Measurements from ENCODE around the gene BLNK.

BLNK gene

DNA sequence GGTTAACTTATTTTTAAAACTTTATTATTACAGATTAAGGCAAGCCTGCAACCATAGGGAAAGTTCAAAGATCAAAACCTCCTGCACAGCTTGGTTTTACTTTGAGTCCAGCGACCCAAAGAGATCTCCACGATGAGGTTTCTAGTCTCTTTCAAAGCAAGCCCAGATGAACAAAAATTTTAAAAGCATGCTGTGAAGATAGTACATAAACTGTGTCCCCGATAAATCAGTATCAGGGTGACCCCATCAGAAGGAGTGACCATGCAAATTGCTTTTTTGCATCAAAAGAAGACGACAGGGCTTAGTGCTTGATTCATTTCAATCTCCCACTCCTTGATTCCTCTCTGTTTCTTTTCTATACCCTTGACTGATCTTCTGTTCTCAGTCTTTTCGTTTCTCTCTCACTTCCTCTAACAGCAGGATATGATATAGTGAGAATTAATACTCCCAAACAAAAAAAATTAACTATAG is 16.8 kb upstream of the BLNK start:
- H3K4me3 ChIP-seq (ENCODE audit: low read depth, low read length), result peak overlapping the region; percentile 4
- TF ChIP-seq, protein P1, sequence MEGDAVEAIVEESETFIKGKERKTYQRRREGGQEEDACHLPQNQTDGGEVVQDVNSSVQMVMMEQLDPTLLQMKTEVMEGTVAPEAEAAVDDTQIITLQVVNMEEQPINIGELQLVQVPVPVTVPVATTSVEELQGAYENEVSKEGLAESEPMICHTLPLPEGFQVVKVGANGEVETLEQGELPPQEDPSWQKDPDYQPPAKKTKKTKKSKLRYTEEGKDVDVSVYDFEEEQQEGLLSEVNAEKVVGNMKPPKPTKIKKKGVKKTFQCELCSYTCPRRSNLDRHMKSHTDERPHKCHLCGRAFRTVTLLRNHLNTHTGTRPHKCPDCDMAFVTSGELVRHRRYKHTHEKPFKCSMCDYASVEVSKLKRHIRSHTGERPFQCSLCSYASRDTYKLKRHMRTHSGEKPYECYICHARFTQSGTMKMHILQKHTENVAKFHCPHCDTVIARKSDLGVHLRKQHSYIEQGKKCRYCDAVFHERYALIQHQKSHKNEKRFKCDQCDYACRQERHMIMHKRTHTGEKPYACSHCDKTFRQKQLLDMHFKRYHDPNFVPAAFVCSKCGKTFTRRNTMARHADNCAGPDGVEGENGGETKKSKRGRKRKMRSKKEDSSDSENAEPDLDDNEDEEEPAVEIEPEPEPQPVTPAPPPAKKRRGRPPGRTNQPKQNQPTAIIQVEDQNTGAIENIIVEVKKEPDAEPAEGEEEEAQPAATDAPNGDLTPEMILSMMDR (IDR thresholded peaks at IDR 0.05; ENCODE audit: low read depth, low read length, missing control alignments), result no peak
- peak; percentile 79 for DNase-seq (ENCODE audit: low read depth)

DNA sequence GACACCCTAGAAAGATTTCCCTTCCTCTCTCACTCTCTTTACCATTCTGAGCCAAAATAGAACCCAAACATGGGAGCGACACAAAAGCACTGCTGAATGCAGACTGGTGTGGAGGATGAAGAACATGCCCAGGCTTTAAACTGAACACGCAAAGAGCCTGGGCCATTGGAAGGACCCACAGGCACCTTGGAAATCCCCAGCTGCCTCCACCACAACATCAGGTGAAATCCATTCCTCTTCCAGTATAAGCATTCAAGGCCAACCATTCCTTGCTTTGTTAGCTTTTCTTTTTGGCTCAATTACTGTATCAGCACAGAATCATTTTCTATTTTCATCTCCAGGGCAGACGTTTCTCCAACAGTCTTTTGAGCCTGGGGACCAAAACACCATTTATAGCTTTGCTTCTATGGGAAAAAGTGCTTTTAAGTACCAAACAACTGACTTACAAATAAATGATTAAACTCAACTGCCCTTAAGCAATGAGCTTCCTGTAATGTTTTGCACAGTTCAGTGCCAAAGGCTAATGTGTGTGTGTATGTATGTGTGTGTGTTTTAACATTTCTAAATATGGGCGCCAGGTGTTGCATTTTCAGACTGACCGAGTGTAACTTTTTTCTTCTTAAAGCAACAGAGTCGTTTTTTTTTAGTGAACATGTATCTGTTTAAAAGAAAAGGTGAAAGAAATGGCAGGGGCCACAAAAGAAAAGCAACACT is 16.2 kb upstream of the BLNK start:
- DNase-seq (ENCODE audit: low read depth), result peak; percentile 87
- peak overlapping the region; percentile 39 for H3K4me3 ChIP-seq (ENCODE audit: low read depth, low read length)
- TF ChIP-seq, protein P1 (IDR thresholded peaks at IDR 0.05; ENCODE audit: low read depth, low read length, missing control alignments), result no peak

DNA sequence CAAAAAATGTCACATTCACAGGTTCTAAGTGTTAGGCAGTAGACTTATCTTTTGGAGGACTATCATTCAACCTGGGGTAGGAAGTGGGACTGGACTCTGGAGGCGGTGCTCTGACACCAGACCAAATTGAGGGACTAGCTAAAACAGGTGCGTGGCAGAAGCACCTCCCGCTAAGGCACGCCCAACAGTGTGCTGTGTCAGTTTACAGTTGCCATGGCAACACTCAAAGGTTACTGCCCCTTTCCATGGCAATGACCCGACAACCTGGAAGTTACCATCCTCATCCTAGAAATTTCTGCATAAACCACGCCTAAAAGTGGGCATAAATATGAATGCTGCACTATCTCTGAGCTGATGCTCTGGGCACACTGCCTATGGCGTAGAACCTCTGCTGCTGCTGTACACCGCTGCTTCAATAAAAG is 14.0 kb upstream of the BLNK start:
- no peak for DNase-seq (ENCODE audit: low read depth)
- no peak overlapping the region for H3K4me3 ChIP-seq (ENCODE audit: low read depth, low read length)
- TF ChIP-seq, protein P1 (IDR thresholded peaks at IDR 0.05; ENCODE audit: low read depth, low read length, missing control alignments), result no peak

DNA sequence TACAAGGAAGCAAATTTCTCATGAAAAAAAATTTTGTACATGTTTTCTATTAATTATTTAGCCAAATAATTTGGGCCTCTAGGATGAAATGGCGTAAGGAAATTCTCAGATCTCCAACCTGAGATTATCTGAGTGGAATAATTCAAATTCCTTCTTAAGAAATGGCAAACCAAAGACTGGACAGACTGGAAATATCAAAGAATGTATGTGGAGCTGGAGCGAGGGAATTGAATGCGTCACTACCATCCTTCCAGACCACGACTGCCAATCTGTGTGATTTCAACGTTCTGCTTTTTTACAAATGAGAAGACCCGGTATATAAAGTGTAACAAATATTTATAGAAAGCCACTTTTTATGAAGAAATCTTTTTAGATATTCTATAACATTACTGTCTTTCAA is 12.4 kb upstream of the BLNK start:
- no peak overlapping the region for H3K4me3 ChIP-seq (ENCODE audit: low read depth, low read length)
- TF ChIP-seq, protein P1 (IDR thresholded peaks at IDR 0.05; ENCODE audit: low read depth, low read length, missing control alignments), result no peak
- no peak for DNase-seq (ENCODE audit: low read depth)

DNA sequence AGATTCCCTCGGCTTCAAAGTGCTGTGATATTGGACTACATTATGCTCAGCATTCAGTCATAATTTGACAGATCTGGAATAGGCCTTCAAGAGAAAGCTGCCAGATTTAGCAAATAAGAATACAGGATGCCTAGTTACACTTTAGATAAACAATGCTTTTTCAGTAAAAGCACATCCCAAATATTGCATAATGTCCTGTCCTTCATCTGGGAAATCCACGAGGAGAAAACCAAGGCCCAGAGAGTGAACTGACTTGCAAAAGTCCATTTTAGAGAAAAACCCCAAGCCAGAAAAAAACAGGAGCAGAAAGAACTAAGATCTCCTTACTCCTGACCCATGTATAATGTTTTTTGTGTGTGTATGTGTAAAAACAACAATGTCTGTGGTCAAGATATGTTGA is 12.0 kb upstream of the BLNK start:
- DNase-seq (ENCODE audit: low read depth), result no peak
- H3K4me3 ChIP-seq (ENCODE audit: low read depth, low read length), result no peak overlapping the region
- TF ChIP-seq, protein P1 (IDR thresholded peaks at IDR 0.05; ENCODE audit: low read depth, low read length, missing control alignments), result no peak

DNA sequence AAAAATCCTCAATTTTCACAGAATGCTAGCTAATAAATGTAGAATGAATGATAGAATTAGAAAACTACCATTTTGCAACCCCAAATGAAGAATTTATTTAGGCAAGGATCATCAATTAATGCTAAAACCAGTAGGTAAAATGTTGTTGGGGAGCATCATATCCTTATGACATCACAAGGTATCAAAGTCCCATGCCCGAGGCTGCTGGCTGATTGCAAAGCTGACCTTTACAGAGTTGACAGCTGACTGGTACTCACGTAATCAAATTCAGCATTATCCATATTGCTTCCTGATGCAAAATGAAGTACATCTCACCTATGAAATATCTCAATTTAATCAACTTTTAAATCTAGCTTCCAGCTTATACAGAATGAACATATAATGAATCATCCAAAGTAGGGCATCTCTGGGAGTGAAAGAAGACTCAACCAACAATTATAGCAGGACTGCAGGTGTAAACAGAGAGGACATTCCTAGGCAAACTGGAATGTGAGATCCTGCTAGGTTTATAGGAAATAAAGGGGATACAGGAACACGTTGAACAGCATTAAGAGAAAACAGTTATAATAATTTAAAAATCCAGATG is 10.2 kb upstream of the BLNK start:
- DNase-seq (ENCODE audit: low read depth), result no peak
- no peak overlapping the region for H3K4me3 ChIP-seq (ENCODE audit: low read depth, low read length)
- TF ChIP-seq, protein P1 (IDR thresholded peaks at IDR 0.05; ENCODE audit: low read depth, low read length, missing control alignments), result no peak

All from GM12864 (cell line).